Naive thymus-derived CD4-positive, alpha-beta T cell (primary cell): ENCODE results near the gene SLC4A1. TPM values are rescaled to one million over a fixed set of nuclear protein-coding genes. Genes with fewer than 3 reads are reported as not detected.

ENCODE experiments used
- ATAC-seq: fragments of 150-1000 bp; cut with Tn5 transposase; 2 replicates; pipeline ENCODE4 v1.10.0; 2021; ENCODE audit warnings: mild to moderate bottlenecking, moderate library complexity
- CTCF ChIA-PET: fragments of 350-600 bp; sonication (Branson Sonifier 250); formaldehyde crosslinking; loops from one replicate; lab custom pipeline; 2021; ENCODE audit warnings: antibody characterized with exemption; lab: Charles Lee
- POLR2A ChIA-PET: fragments of 350-600 bp; sonication (Branson Sonifier 250); formaldehyde crosslinking; loops from one replicate; lab custom pipeline; 2021; ENCODE audit warnings: antibody characterized with exemption, inconsistent platforms; lab: Charles Lee
- DNase-seq, 9 donors: peaks; one replicate each; pipeline versions ENCODE4 v3.0.0 to v3.0.0-alpha.2; 2020 to 2022; ENCODE audit warnings: mixed read lengths in 1 of 9
- H3K27ac ChIP-seq: one replicate; pipeline ENCODE4 v1.7.0; 2013; ENCODE audit warnings: mild to moderate bottlenecking, low read depth, low read length, moderate library complexity
- H3K27me3 ChIP-seq, 2 donors: one replicate each; pipeline ENCODE4 v1.7.0; 2013; ENCODE audit warnings: low read length in 2 of 2, mild to moderate bottlenecking in 2 of 2, moderate library complexity in 2 of 2; ENCODE audit not compliant: control insufficient read depth in 2 of 2, insufficient read depth in 2 of 2
- H3K36me3 ChIP-seq, 3 experiments: 1 replicate in 2 of 3; 2 replicates in 1 of 3; pipeline ENCODE4 v1.7.0; 2013; ENCODE audit warnings: low read length in 3 of 3, mild to moderate bottlenecking in 3 of 3, moderate library complexity in 1 of 3; ENCODE audit not compliant: insufficient read depth in 3 of 3, control insufficient read depth in 2 of 3
- H3K4me1 ChIP-seq, 2 donors: one replicate each; pipeline ENCODE4 v1.7.0; 2013; ENCODE audit warnings: low read length in 2 of 2, mild to moderate bottlenecking in 2 of 2, moderate library complexity in 1 of 2; ENCODE audit not compliant: control insufficient read depth in 2 of 2, insufficient read depth in 2 of 2
- H3K4me3 ChIP-seq: 2 replicates; pipeline ENCODE4 v1.7.0; 2013; ENCODE audit warnings: mild to moderate bottlenecking, low read length
- H3K9me3 ChIP-seq, 3 experiments: 1 replicate in 2 of 3; 2 replicates in 1 of 3; pipeline ENCODE4 v1.7.0; 2013; ENCODE audit warnings: low read length in 3 of 3; ENCODE audit not compliant: control insufficient read depth in 2 of 3
- H3K27ac Mint-ChIP-seq, 9 donors: one replicate each; pipeline ENCODE4 v1.8.0; 2020 to 2022; ENCODE audit warnings: mixed read lengths in 9 of 9, mild to moderate bottlenecking in 8 of 9, moderate library complexity in 5 of 9, inconsistent platforms in 2 of 9
- H3K27me3 Mint-ChIP-seq, 5 donors: one replicate each; pipeline ENCODE4 v1.8.0; 2021 to 2022; ENCODE audit warnings: mixed read lengths in 5 of 5, mild to moderate bottlenecking in 1 of 5
- H3K36me3 Mint-ChIP-seq, 5 donors: one replicate each; pipeline ENCODE4 v1.8.0; 2020 to 2022; ENCODE audit warnings: mixed read lengths in 5 of 5, mild to moderate bottlenecking in 3 of 5, inconsistent platforms in 1 of 5
- H3K4me1 Mint-ChIP-seq, 7 donors: one replicate each; pipeline ENCODE4 v1.8.0; 2020 to 2022; ENCODE audit warnings: mixed read lengths in 7 of 7, mild to moderate bottlenecking in 3 of 7, inconsistent platforms in 1 of 7
- H3K4me3 Mint-ChIP-seq, 10 donors: one replicate each; pipeline ENCODE4 v1.8.0; 2020 to 2022; ENCODE audit warnings: mild to moderate bottlenecking in 10 of 10, mixed read lengths in 10 of 10, moderate library complexity in 6 of 10, inconsistent platforms in 2 of 10
- H3K9me3 Mint-ChIP-seq, 11 donors: one replicate each; pipeline ENCODE4 v1.8.0; 2020 to 2022; ENCODE audit warnings: mixed read lengths in 11 of 11, mild to moderate bottlenecking in 4 of 11, inconsistent platforms in 1 of 11, moderate library complexity in 1 of 11
- intact Hi-C, 2 donors: fragments of 100-400 bp; cut with micrococcal nuclease; formaldehyde crosslinking; loops; one replicate each; pipeline ENCODE4 v1.15.1; 2023
- polyA plus RNA-seq, 2 donors: library from polyadenylated mRNA; unstranded; fragments of 300-500 nt; fragmentation: Illumina TruSeq; gene quantifications; one replicate each; pipeline ENCODE4 v1.2.3, GENCODE V29; 2021
- total RNA-seq, 6 experiments: library from RNA in 5 of 6; stranded (reverse) in 5 of 6; gene quantifications; 1 replicate in 5 of 6; 2 replicates in 1 of 6; pipeline ENCODE4 v1.2.3 and lab custom pipeline; 2021 to 2026

SLC4A1 gene
- total and polyA plus RNA-seq, 7 experiments from 2014 or later = 0.15 TPM; not detected in 6

- CTCF ChIA-PET = interaction anchor here (0.6 to 4.4 kb wide), 7 partner anchors 10 to 1149 kb away, joined by 3 to 33 read pairs (median 3); no protein-coding TSS in a partner anchor
- POLR2A ChIA-PET = interaction anchor here (0.6 to 14.1 kb wide), 21 partner anchors 8 to 282 kb away, joined by 3 to 319 read pairs (median 5); partner anchors contain the start of genes ATXN7L3, GRN, HDAC5 and RUNDC3A
Observed at GRCh38 chr17:44221084-44221861, 46.7 kb downstream of the SLC4A1 start.

DNA sequence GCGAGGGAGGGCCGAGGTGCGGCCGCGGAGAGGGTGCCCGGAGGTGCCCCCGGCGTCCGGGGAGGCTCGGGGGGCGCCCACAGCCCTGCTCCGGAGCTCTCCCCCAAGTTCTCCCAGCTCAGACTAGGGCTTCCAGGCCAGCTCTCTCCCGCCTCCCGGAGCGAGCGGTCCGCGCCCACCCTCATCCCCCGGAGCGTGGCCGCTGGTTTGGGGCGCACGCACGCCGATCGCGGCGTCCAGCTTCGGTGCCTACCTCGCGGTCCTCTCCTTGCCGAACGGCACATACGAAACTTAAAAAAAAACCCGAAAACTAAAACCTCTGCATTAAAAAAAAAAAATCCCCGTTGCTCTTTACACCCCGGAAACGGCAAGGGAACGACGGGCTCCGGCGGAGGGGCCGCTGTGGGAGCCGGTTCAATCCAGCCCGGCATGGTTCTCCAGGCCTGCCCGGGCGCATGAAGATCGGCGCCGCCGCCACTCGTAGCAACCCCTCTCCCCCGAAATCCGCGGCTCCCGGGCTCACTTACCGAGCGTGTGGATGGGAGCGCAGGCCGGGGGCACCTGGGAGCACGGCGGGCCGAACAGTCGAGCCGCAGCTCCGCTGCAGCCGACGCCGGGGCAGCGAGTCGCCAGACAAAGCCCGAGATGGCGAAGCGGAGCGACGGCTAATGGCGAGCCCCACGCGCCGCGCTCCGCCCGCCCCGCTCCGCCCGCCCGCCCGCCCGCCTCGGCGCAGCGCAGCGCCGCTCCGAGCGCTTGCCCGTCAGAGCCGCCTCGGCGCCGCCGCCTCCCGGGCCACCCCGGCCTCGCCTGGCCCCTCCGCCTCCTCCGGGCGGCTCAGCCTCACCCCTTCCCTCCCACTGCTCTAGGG lies 47.5 kb downstream of the SLC4A1 start:
- DNase-seq = peak; percentile 45 to 79 (median 71)
- Mint-ChIP-seq H3K27ac (peak overlapping the region; percentile 93 to 98 (median 95)), H3K4me1 (peaks cover 30 to 38% (median 33%) of the 10 kb centered on the region in 7 donors), H3K9me3 (peaks cover 0 to 8% (median 0%) of the 10 kb centered on the region in 11 donors), H3K36me3 (peaks cover 0 to 21% (median 5%) of the 10 kb centered on the region in 5 donors), H3K27me3 (peaks cover 0 to 2% (median 0%) of the 10 kb centered on the region in 5 donors), H3K4me3 (peak overlapping the region; percentile 93 to 99 (median 96))
- peaks cover 0 to 19% (median 7%) of the 10 kb centered on the region in 3 experiments for H3K36me3 ChIP-seq
- ChIA-PET CTCF (interaction anchor here (1.1 to 4.4 kb wide), 4 partner anchors 10 to 110 kb away, joined by 3 to 33 read pairs (median 7); no protein-coding TSS in a partner anchor), POLR2A (interaction anchor here (0.8 to 14.1 kb wide), 19 partner anchors 9 to 141 kb away, joined by 3 to 319 read pairs (median 5); partner anchors contain the start of genes ATXN7L3, GRN, HDAC5 and RUNDC3A)
- no peaks in the 10 kb centered on the region for H3K27me3 ChIP-seq
- intact Hi-C loops = loop anchor here in 1 of 2 donors (1.0 to 5.0 kb wide), 4 partner anchors 26 to 97 kb away; partner anchors contain the start of genes HDAC5, RUNDC3A and SLC4A1
- peak overlapping the region; percentile 90 for H3K27ac ChIP-seq
- H3K4me3 ChIP-seq = peak overlapping the region; percentile 96
- H3K9me3 ChIP-seq = no peaks in the 10 kb centered on the region
- peak; percentile 43 for ATAC-seq
- H3K4me1 ChIP-seq = peaks cover 23 to 28% of the 10 kb centered on the region in 2 donors

More at GRCh38 chr17:44221084-44221861, 46.7 kb downstream of the SLC4A1 start:
- Histone ChIP-seq H3K4me1 (peaks cover 15 to 20% of the 10 kb centered on the region in 2 donors), H3K27me3 (no peaks in the 10 kb centered on the region), H3K4me3 (peak overlapping the region; percentile 96), H3K27ac (peak overlapping the region; percentile 90), H3K36me3 (peaks cover 0 to 11% (median 0%) of the 10 kb centered on the region in 3 experiments), H3K9me3 (no peaks in the 10 kb centered on the region)
- peaks cover 0 to 2% (median 0%) of the 10 kb centered on the region in 5 donors for H3K27me3 Mint-ChIP-seq
- H3K4me1 Mint-ChIP-seq = peaks cover 23 to 30% (median 25%) of the 10 kb centered on the region in 7 donors
- DNase-seq (peak; percentile 41 to 74 (median 68)), ATAC-seq (peak; percentile 31)
- H3K4me3 Mint-ChIP-seq = peak overlapping the region; percentile 93 to 99 (median 96)
- H3K27ac Mint-ChIP-seq = peak overlapping the region; percentile 93 to 99 (median 95)
- H3K36me3 Mint-ChIP-seq = peaks cover 0 to 14% (median 1%) of the 10 kb centered on the region in 5 donors
- intact Hi-C loops = loop anchor here in 1 of 2 donors (1.0 to 5.0 kb wide), 4 partner anchors 26 to 98 kb away; partner anchors contain the start of genes HDAC5, RUNDC3A and SLC4A1
- H3K9me3 Mint-ChIP-seq = peaks cover 0 to 5% (median 0%) of the 10 kb centered on the region in 11 donors

- peaks cover 30 to 35% of the 10 kb centered on the region in 2 donors for H3K4me1 ChIP-seq
- peaks cover 3 to 26% (median 14%) of the 10 kb centered on the region in 3 experiments for H3K36me3 ChIP-seq
- Mint-ChIP-seq H3K9me3 (peaks cover 0 to 8% (median 0%) of the 10 kb centered on the region in 11 donors), H3K4me3 (peak within 1 kb of the TSS; percentile 87 to 99 (median 94)), H3K4me1 (peaks cover 37 to 44% (median 41%) of the 10 kb centered on the region in 7 donors), H3K36me3 (peaks cover 5 to 28% (median 12%) of the 10 kb centered on the region in 5 donors), H3K27me3 (peaks cover 0 to 2% (median 0%) of the 10 kb centered on the region in 5 donors), H3K27ac (peak within 1 kb of the TSS; percentile 93 to 98 (median 94))
- H3K27me3 ChIP-seq = no peaks in the 10 kb centered on the region
- intact Hi-C loops = loop anchor here (2.0 to 10.0 kb wide), 5 partner anchors 27 to 1095 kb away; partner anchors contain the start of genes GPATCH8 (in 1 of the 2), MAP3K14 (in 1 of the 2) and SLC4A1 (in 1 of the 2)
- H3K9me3 ChIP-seq = no peaks in the 10 kb centered on the region
- ChIA-PET POLR2A (interaction anchor here (0.8 to 14.1 kb wide), 12 partner anchors 10 to 111 kb away, joined by 3 to 319 read pairs (median 22); partner anchors contain the start of genes ATXN7L3, HDAC5, RUNDC3A and SLC25A39), CTCF (interaction anchor here (0.7 to 4.4 kb wide), 3 partner anchors 9 to 107 kb away, joined by 3 to 33 read pairs (median 5); no protein-coding TSS in a partner anchor)
- H3K27ac ChIP-seq = peak within 1 kb of the TSS; percentile 90
- DNase-seq (peak; percentile 66 to 84 (median 79)), ATAC-seq (peak; percentile 34)
- H3K4me3 ChIP-seq = peak within 1 kb of the TSS; percentile 85
Observed at GRCh38 chr17:44219616-44220212, 48.2 kb downstream of the SLC4A1 start, which contains the start of gene UBTF. Gene UBTF (minus strand): TSS chr17:44219675. CDS start chr17:44218229, 1,446 bp downstream.

GRCh38 chr17:44219108-44219615 lies 48.8 kb downstream of the SLC4A1 start:
- Mint-ChIP-seq H3K36me3 (peaks cover 6 to 33% (median 16%) of the 10 kb centered on the region in 5 donors), H3K4me3 (peak overlapping the region in 5 of 10 donors; percentile 9 to 94 (median 40))
- intact Hi-C loops = loop anchor here (2.0 to 10.0 kb wide), 3 partner anchors 284 to 1096 kb away; partner anchors contain the start of genes GPATCH8 (in 1 of the 2) and MAP3K14 (in 1 of the 2)

More at GRCh38 chr17:44219108-44219615, 48.8 kb downstream of the SLC4A1 start:
- peak; percentile 63 to 84 (median 78) for DNase-seq
- Mint-ChIP-seq H3K4me1 (peaks cover 41 to 47% (median 46%) of the 10 kb centered on the region in 7 donors), H3K27me3 (no peaks in the 10 kb centered on the region), H3K27ac (no peak overlapping the region), H3K9me3 (peaks cover 0 to 8% (median 0%) of the 10 kb centered on the region in 11 donors)
- ChIA-PET POLR2A (interaction anchor here (0.8 to 14.1 kb wide), 11 partner anchors 10 to 112 kb away, joined by 3 to 319 read pairs (median 23); partner anchors contain the start of genes ATXN7L3, HDAC5, RUNDC3A and SLC25A39), CTCF (interaction anchor here (0.7 to 4.4 kb wide), 3 partner anchors 8 to 108 kb away, joined by 3 to 33 read pairs (median 5); no protein-coding TSS in a partner anchor)
- Histone ChIP-seq H3K27me3 (no peaks in the 10 kb centered on the region), H3K4me1 (peaks cover 36 to 38% of the 10 kb centered on the region in 2 donors), H3K9me3 (no peaks in the 10 kb centered on the region), H3K36me3 (peaks cover 5 to 32% (median 19%) of the 10 kb centered on the region in 3 experiments), H3K4me3 (peak overlapping the region; percentile 51), H3K27ac (peak overlapping the region; percentile 90)
- peak; percentile 68 for ATAC-seq
